Measurements from ENCODE around the gene TP53RK. TPM values are rescaled to one million over a fixed set of nuclear protein-coding genes. Genes with fewer than 3 reads are reported as not detected.

Gene TP53RK
- total RNA-seq, 1 experiment from 2014 or later, result 21.5 TPM

DNA sequence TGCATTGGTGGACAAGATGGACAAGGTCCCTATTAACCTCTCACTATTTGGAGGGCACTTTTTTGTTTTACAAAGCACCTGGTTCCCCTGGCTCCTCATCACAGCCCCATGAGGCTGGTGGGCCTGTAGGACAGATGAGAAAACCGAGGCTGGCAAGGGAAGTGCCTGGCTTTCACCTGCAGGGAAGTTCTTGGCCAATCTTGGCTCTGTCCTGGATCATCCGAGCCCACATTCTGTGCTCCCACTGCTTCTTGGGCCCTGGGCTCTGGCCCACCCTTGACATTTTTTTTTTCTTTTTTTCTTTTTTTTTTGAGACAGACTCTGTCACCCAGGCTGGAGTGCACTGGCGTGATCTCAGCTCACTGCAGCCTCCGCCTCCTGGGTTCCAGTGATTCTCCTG, 52.7 kb downstream of the TP53RK start:
- Histone ChIP-seq H3K4me2 (ENCODE audit: insufficient read depth, insufficient read length, low read length) (no peak overlapping the region), H2AFZ (ENCODE audit: low read length) (no peak overlapping the region), H3K79me2 (ENCODE audit: insufficient read depth, low read length) (no peaks in the 10 kb centered on the region), H3T11ph (ENCODE audit: low read length) (no peak overlapping the region), H2BK5ac (ENCODE audit: insufficient read length, low read length) (no peak overlapping the region), H3K14ac (ENCODE audit: insufficient read depth, low read length) (no peak overlapping the region), H2BK120ac (ENCODE audit: low read depth, low read length, poor library complexity, severe bottlenecking) (no peak overlapping the region), H2BK20ac (ENCODE audit: low read depth, low read length, poor library complexity, severe bottlenecking) (no peak overlapping the region), H4K5ac (ENCODE audit: insufficient read length, low read depth, low read length) (no peak overlapping the region), H2BK12ac (ENCODE audit: insufficient read length, low read depth, low read length) (no peak overlapping the region), H3K27ac (ENCODE audit: insufficient read length, low read depth, low read length) (no peak overlapping the region), H3K56ac (ENCODE audit: insufficient read length, low read depth, low read length) (no peak overlapping the region), H3K23ac (ENCODE audit: insufficient read length, low read depth, low read length) (no peak overlapping the region), H3K9me3 (ENCODE audit: control insufficient read depth, low read depth, low read length) (no peaks in the 10 kb centered on the region), H3K27me3 (ENCODE audit: insufficient read depth, low read length) (no peaks in the 10 kb centered on the region), H3K23me2 (ENCODE audit: insufficient read length, low read depth, low read length, poor library complexity, severe bottlenecking) (no peaks in the 10 kb centered on the region), H2AK5ac (ENCODE audit: insufficient read length, low read length) (no peak overlapping the region), H2BK15ac (ENCODE audit: low read depth, low read length) (no peak overlapping the region), H3K9ac (ENCODE audit: extremely low read depth, insufficient read length, low read length) (no peak overlapping the region), H3K79me1 (ENCODE audit: insufficient read depth, low read depth, low read length, poor library complexity, severe bottlenecking) (no peaks in the 10 kb centered on the region), H4K8ac (replicated peaks; ENCODE audit: insufficient read length, low read depth, low read length) (no peak overlapping the region), H3K4me1 (ENCODE audit: insufficient read depth, low read length) (no peaks in the 10 kb centered on the region), H3K18ac (ENCODE audit: insufficient read length, low read depth, low read length) (no peak overlapping the region), H3K4ac (ENCODE audit: low read depth, low read length) (no peak overlapping the region), H4K20me1 (ENCODE audit: control insufficient read depth, insufficient read depth, insufficient read length) (peaks cover 3% of the 10 kb centered on the region), H4K91ac (ENCODE audit: insufficient read length, low read depth, low read length) (no peak overlapping the region)
- TF ChIP-seq, protein P1, sequence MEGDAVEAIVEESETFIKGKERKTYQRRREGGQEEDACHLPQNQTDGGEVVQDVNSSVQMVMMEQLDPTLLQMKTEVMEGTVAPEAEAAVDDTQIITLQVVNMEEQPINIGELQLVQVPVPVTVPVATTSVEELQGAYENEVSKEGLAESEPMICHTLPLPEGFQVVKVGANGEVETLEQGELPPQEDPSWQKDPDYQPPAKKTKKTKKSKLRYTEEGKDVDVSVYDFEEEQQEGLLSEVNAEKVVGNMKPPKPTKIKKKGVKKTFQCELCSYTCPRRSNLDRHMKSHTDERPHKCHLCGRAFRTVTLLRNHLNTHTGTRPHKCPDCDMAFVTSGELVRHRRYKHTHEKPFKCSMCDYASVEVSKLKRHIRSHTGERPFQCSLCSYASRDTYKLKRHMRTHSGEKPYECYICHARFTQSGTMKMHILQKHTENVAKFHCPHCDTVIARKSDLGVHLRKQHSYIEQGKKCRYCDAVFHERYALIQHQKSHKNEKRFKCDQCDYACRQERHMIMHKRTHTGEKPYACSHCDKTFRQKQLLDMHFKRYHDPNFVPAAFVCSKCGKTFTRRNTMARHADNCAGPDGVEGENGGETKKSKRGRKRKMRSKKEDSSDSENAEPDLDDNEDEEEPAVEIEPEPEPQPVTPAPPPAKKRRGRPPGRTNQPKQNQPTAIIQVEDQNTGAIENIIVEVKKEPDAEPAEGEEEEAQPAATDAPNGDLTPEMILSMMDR (conservative IDR thresholded peaks at IDR 0.05), result no peak
- no peak for DNase-seq
- Mint-ChIP-seq H3K4me1 (peaks cover 43 to 44% of the 10 kb centered on the region in 2 experiments), H3K36me3 (ENCODE audit: insufficient read depth in 1 of 3, low read depth in 3 of 3) (peaks cover 1 to 6% (median 2%) of the 10 kb centered on the region in 3 experiments; a peak in 4 of 7 replicates), H3K9me3 (no peaks in the 10 kb centered on the region; a peak in 2 of 5 replicates), H3K4me3 (no peak overlapping the region), H3K27ac (no peak overlapping the region), H3K27me3 (ENCODE audit: low read depth) (peaks cover 2% of the 10 kb centered on the region; the same call in 1 of the 2 replicates)
- WGBS (ENCODE audit: extremely low coverage, insufficient read length, low lambda C conversion rate), result no CpG with 5 or more reads among the region's 4 CpGs
